ENCODE results near the gene FXR1. TPM values are rescaled to one million over a fixed set of nuclear protein-coding genes. Genes with fewer than 3 reads are reported as not detected.
A peak's percentile ranks its signal among the peaks of the same experiment; 100 is the strongest.

Gene FXR1
- total RNA-seq, 1 experiment from 2014 or later, result 245 TPM

DNA sequence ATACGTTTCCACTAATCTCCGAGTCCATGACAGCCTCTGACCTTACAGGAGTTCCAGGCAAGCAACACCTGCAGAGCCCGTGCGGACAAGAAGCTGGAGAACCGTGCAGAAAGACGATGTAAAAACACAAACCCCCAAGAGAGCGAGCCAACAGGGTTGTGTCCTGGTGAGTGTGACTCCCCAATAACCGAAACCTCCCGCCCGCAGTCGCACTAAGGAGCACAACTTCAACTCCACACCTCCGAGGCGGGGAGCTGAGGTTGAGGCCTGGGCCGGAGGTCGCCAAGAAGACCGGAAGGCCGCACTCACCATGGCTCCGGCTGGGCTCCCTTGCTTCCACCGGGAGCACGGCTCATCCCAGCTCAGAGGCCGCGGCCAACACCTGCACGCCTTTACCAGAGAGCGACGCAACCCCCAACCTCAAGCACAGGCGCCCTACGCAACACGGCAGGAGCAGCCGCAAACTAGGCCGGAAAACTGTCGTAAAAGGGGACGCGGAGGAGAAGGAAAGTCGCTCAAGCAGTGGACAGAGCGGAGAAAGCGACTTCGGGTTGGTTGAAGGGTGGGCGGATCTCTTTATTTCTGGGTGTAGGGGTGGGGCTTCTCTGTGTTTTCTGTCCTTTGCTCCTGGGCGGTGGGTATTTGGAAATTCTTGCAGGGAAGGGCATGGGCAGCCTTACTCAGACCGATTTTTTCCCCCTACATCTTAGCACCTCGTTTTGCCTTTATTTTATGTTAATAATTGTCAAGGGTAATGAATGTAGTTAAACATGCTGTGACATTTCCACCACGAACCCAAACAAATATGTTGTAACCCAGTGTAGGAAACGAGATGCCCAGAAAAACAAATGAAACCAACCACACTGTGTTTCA lies 77.1 kb downstream of the FXR1 start, which contains the start of gene DNAJC19:
DNAJC19 (minus strand) TSS at position 446 of the 873 bp plus-strand sequence; CDS start at position 312, 134 bp downstream.
- DNase-seq (ENCODE audit: low spot score) (peak; percentile 93), ATAC-seq (peak; percentile 96)
- ChIA-PET POLR2A (interaction anchor here (0.6 to 1.2 kb wide), 6 partner anchors 10 to 1168 kb away, joined by 3 to 5 read pairs (median 3); partner anchors contain the start of gene FXR1), CTCF (interaction anchor here (0.6 to 1.2 kb wide), 3 partner anchors 9 to 306 kb away, joined by 3 to 4 read pairs (median 4); partner anchors contain the start of gene FXR1)
- Mint-ChIP-seq H3K4me1 (peaks cover 6% of the 10 kb centered on the region), H3K4me3 (peak within 1 kb of the TSS; percentile 97), H3K36me3 (peaks cover 23% of the 10 kb centered on the region), H3K9me3 (no peaks in the 10 kb centered on the region), H3K27me3 (ENCODE audit: low read depth) (peaks cover 2% of the 10 kb centered on the region; the same call in 1 of the 2 replicates), H3K27ac (peak within 1 kb of the TSS; percentile 96)
- TF ChIP-seq TEAD1 (CRISPR knock-in tag; IDR thresholded peaks at IDR 0.05) (peak; percentile 78), SP1 (CRISPR knock-in tag; conservative IDR thresholded peaks at IDR 0.05) (peak; percentile 88; the same call in 1 of the 2 replicates), MYBL2 (CRISPR knock-in tag; IDR thresholded peaks at IDR 0.05) (0 out of 2 replicates have a peak, but pooled peaks have one; percentile 35), GABPB1 (CRISPR knock-in tag; IDR thresholded peaks at IDR 0.05) (peak; percentile 89), SMAD3 (CRISPR knock-in tag; IDR thresholded peaks at IDR 0.05; ENCODE audit: borderline replicate concordance) (peak; percentile 75), HMGA2 (CRISPR knock-in tag; IDR thresholded peaks at IDR 0.05) (no peak), NR3C1 (CRISPR knock-in tag; conservative IDR thresholded peaks at IDR 0.05; ENCODE audit: low read depth) (no peak), ZNF219 (CRISPR knock-in tag; IDR thresholded peaks at IDR 0.05; ENCODE audit: borderline replicate concordance) (no peak), ZNF121 (CRISPR knock-in tag; IDR thresholded peaks at IDR 0.05) (no peak), AFF4 (CRISPR knock-in tag; IDR thresholded peaks at IDR 0.05; ENCODE audit: borderline replicate concordance) (0 out of 2 replicates have a peak, but pooled peaks have one; percentile 29), FOXP4 (CRISPR knock-in tag; IDR thresholded peaks at IDR 0.05) (0 out of 2 replicates have a peak, but pooled peaks have one; percentile 18), ETV6 (CRISPR knock-in tag; IDR thresholded peaks at IDR 0.05) (peak; percentile 83; the same call in 1 of the 2 replicates), ZNF232 (CRISPR knock-in tag; IDR thresholded peaks at IDR 0.05) (peak; percentile 81; the same call in 1 of the 2 replicates), CREM (CRISPR knock-in tag; IDR thresholded peaks at IDR 0.05) (peak; percentile 61; the same call in 1 of the 2 replicates), FOXP1 (CRISPR knock-in tag; IDR thresholded peaks at IDR 0.05; ENCODE audit: borderline replicate concordance) (peak; percentile 90; the same call in 1 of the 2 replicates), NFE2L1 (CRISPR knock-in tag; IDR thresholded peaks at IDR 0.05) (peak; percentile 79; the same call in 1 of the 2 replicates), FOXK1 (CRISPR knock-in tag; IDR thresholded peaks at IDR 0.05) (peak; percentile 97)
- TF ChIP-seq, protein P1, sequence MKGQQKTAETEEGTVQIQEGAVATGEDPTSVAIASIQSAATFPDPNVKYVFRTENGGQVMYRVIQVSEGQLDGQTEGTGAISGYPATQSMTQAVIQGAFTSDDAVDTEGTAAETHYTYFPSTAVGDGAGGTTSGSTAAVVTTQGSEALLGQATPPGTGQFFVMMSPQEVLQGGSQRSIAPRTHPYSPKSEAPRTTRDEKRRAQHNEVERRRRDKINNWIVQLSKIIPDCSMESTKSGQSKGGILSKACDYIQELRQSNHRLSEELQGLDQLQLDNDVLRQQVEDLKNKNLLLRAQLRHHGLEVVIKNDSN (CRISPR knock-in tag; IDR thresholded peaks at IDR 0.05), result 0 out of 2 replicates have a peak, but pooled peaks have one; percentile 14
- TF ChIP-seq, protein P2, sequence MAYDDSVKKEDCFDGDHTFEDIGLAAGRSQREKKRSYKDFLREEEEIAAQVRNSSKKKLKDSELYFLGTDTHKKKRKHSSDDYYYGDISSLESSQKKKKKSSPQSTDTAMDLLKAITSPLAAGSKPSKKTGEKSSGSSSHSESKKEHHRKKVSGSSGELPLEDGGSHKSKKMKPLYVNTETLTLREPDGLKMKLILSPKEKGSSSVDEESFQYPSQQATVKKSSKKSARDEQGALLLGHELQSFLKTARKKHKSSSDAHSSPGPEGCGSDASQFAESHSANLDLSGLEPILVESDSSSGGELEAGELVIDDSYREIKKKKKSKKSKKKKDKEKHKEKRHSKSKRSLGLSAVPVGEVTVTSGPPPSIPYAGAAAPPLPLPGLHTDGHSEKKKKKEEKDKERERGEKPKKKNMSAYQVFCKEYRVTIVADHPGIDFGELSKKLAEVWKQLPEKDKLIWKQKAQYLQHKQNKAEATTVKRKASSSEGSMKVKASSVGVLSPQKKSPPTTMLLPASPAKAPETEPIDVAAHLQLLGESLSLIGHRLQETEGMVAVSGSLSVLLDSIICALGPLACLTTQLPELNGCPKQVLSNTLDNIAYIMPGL (CRISPR knock-in tag; IDR thresholded peaks at IDR 0.05), result 0 out of 2 replicates have a peak, but pooled peaks have one; percentile 46
- TF ChIP-seq, protein P3, sequence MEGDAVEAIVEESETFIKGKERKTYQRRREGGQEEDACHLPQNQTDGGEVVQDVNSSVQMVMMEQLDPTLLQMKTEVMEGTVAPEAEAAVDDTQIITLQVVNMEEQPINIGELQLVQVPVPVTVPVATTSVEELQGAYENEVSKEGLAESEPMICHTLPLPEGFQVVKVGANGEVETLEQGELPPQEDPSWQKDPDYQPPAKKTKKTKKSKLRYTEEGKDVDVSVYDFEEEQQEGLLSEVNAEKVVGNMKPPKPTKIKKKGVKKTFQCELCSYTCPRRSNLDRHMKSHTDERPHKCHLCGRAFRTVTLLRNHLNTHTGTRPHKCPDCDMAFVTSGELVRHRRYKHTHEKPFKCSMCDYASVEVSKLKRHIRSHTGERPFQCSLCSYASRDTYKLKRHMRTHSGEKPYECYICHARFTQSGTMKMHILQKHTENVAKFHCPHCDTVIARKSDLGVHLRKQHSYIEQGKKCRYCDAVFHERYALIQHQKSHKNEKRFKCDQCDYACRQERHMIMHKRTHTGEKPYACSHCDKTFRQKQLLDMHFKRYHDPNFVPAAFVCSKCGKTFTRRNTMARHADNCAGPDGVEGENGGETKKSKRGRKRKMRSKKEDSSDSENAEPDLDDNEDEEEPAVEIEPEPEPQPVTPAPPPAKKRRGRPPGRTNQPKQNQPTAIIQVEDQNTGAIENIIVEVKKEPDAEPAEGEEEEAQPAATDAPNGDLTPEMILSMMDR (IDR thresholded peaks at IDR 0.05), result no peak
- TF ChIP-seq, protein P4, sequence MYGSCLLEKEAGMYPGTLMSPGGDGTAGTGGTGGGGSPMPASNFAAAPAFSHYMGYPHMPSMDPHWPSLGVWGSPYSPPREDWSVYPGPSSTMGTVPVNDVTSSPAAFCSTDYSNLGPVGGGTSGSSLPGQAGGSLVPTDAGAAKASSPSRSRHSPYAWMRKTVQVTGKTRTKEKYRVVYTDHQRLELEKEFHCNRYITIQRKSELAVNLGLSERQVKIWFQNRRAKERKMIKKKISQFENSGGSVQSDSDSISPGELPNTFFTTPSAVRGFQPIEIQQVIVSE (CRISPR knock-in tag; IDR thresholded peaks at IDR 0.05; ENCODE audit: borderline replicate concordance), result no peak
- TF ChIP-seq, protein P5, sequence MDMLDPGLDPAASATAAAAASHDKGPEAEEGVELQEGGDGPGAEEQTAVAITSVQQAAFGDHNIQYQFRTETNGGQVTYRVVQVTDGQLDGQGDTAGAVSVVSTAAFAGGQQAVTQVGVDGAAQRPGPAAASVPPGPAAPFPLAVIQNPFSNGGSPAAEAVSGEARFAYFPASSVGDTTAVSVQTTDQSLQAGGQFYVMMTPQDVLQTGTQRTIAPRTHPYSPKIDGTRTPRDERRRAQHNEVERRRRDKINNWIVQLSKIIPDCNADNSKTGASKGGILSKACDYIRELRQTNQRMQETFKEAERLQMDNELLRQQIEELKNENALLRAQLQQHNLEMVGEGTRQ (CRISPR knock-in tag; IDR thresholded peaks at IDR 0.05), result 0 out of 2 replicates have a peak, but pooled peaks have one; percentile 28
